Testis (tissue), 3 donors: ENCODE results near the gene TUBGCP3. TPM values are rescaled to one million over a fixed set of nuclear protein-coding genes. Genes with fewer than 3 reads are reported as not detected.

Source experiments
- DNase-seq: peaks from one replicate; pipeline ENCODE4 v3.0.0-alpha.2; 2019
- H3K27ac ChIP-seq, 2 donors: fragments of 200-600 bp; sonication (generic); one replicate each; pipeline ENCODE4 v1.5.1; 2019
- H3K27me3 ChIP-seq: fragments of 200-600 bp; sonication (generic); one replicate; pipeline ENCODE4 v1.5.1; 2019
- H3K36me3 ChIP-seq: fragments of 200-600 bp; sonication (generic); one replicate; pipeline ENCODE4 v1.5.1; 2017; ENCODE audit warnings: low read depth; ENCODE audit errors: missing control alignments
- H3K4me1 ChIP-seq: fragments of 200-600 bp; sonication (generic); one replicate; pipeline ENCODE4 v1.5.1; 2019
- H3K4me3 ChIP-seq, 2 donors: fragments of 200-600 bp; sonication (generic); one replicate each; pipeline ENCODE4 v1.5.1; 2017 to 2019
- H3K9me3 ChIP-seq: fragments of 200-600 bp; sonication (generic); one replicate; pipeline ENCODE4 v1.5.1; 2017
- CTCF ChIP-seq, 3 experiments: fragments of 450-650 bp in 2 of 3; fragments of 200-600 bp in 1 of 3; sonication (generic) in 1 of 3; IDR thresholded peaks; one replicate each; pipeline ENCODE4 v1.5.1; 2016 to 2019; ENCODE audit warnings: antibody characterized with exemption in 3 of 3, mild to moderate bottlenecking in 2 of 3, moderate library complexity in 1 of 3
- POLR2A ChIP-seq: fragments of 450-650 bp; IDR thresholded peaks from one replicate; pipeline ENCODE4 v1.6.1; 2017; ENCODE audit warnings: antibody characterized with exemption, mild to moderate bottlenecking, moderate library complexity
- WGBS, 2 donors: methylation state at CpG; one replicate each; pipeline ENCODE4 v1.1.5; 2018; 5-methylcytosine and 5-hydroxymethylcytosine counted together
- intact Hi-C: fragments of 100-400 bp; cut with DNase I; formaldehyde crosslinking; loops from one replicate; pipeline ENCODE4 v1.15.1; 2023; ENCODE audit warnings: low total_unique reads
- polyA plus RNA-seq: library from polyadenylated mRNA; stranded (reverse); fragments of 350-450 nt; fragmentation: Illumina TruSeq; extraction: RNeasy Lipid Tissue Mini Kit (QIAGEN cat#74804); gene quantifications from one replicate; pipeline ENCODE4 v1.2.3, GENCODE V29; 2014; ENCODE audit warnings: low read depth, low replicate concordance; ENCODE audit not compliant: insufficient read depth
- total RNA-seq, 2 donors: library from RNA; depleted of rRNA; stranded (reverse); fragments of >200 nt; gene quantifications; one replicate each; pipeline ENCODE4 v1.2.3, GENCODE V29; 2016

Gene TUBGCP3
- total and polyA plus RNA-seq, 3 donors from 2014 or later, result 42.4 to 53.1 (median 53.1) TPM

GRCh38 chr13:112441779-112442310, 146.1 kb downstream of the TUBGCP3 start:
- H3K4me1 ChIP-seq, result no peaks in the 10 kb centered on the region
- no peaks in the 10 kb centered on the region for H3K27me3 ChIP-seq
- no peak overlapping the region for H3K4me3 ChIP-seq
- WGBS, 2 donors, result 75 to 87% methylated on average over 12 to 19 of the region's 19 CpGs
- no peaks in the 10 kb centered on the region for H3K9me3 ChIP-seq
- H3K27ac ChIP-seq, result no peak overlapping the region
- TF ChIP-seq POLR2A, result no peak
- TF ChIP-seq CTCF (IDR thresholded peaks at IDR 0.05), result no peak
- intact Hi-C loops, result no loop called here
- no peaks in the 10 kb centered on the region for H3K36me3 ChIP-seq
- no peak for DNase-seq

GRCh38 chr13:112441226-112441625, 146.7 kb downstream of the TUBGCP3 start:
- H3K9me3 ChIP-seq, result no peaks in the 10 kb centered on the region
- H3K27ac ChIP-seq, result no peak overlapping the region
- H3K36me3 ChIP-seq, result no peaks in the 10 kb centered on the region
- no peak overlapping the region for H3K4me3 ChIP-seq
- H3K4me1 ChIP-seq, result no peaks in the 10 kb centered on the region
- 87 to 92% methylated on average over 14 to 17 of the region's 17 CpGs for WGBS, 2 donors
- no peak for DNase-seq
- TF ChIP-seq CTCF (IDR thresholded peaks at IDR 0.05) (no peak), POLR2A (no peak)
- H3K27me3 ChIP-seq, result no peaks in the 10 kb centered on the region
- intact Hi-C loops, result no loop called here

- no peak for TF ChIP-seq POLR2A
- TF ChIP-seq CTCF (IDR thresholded peaks at IDR 0.05), result no peak
- Histone ChIP-seq H3K36me3 (no peaks in the 10 kb centered on the region), H3K27ac (no peak overlapping the region), H3K4me1 (no peaks in the 10 kb centered on the region), H3K9me3 (no peaks in the 10 kb centered on the region), H3K27me3 (no peaks in the 10 kb centered on the region), H3K4me3 (no peak overlapping the region)
- no peak for DNase-seq
- WGBS, 2 donors, result 83 to 88% methylated on average over 2 of the region's 2 CpGs
- intact Hi-C loops, result no loop called here
Observed at GRCh38 chr13:112438515-112438914, 149.4 kb downstream of the TUBGCP3 start.

GRCh38 chr13:112438094-112438493, 149.9 kb downstream of the TUBGCP3 start:
- intact Hi-C loops, result no loop called here
- Histone ChIP-seq H3K36me3 (no peaks in the 10 kb centered on the region), H3K27ac (no peak overlapping the region), H3K27me3 (no peaks in the 10 kb centered on the region), H3K4me1 (no peaks in the 10 kb centered on the region), H3K9me3 (no peaks in the 10 kb centered on the region), H3K4me3 (no peak overlapping the region)
- WGBS, 2 donors, result 76 to 87% methylated on average over 1 of the region's 1 CpG
- DNase-seq, result no peak
- TF ChIP-seq POLR2A (no peak), CTCF (IDR thresholded peaks at IDR 0.05) (no peak)

- TF ChIP-seq POLR2A (no peak), CTCF (IDR thresholded peaks at IDR 0.05) (no peak)
Observed at GRCh38 chr13:112435973-112436372, 152.0 kb downstream of the TUBGCP3 start.

More at GRCh38 chr13:112435973-112436372, 152.0 kb downstream of the TUBGCP3 start:
- no peak for DNase-seq
- H3K27ac ChIP-seq, result no peak overlapping the region
- no peaks in the 10 kb centered on the region for H3K36me3 ChIP-seq
- no peaks in the 10 kb centered on the region for H3K4me1 ChIP-seq
- intact Hi-C loops, result no loop called here
- H3K4me3 ChIP-seq, result no peak overlapping the region
- WGBS, 2 donors, result 91 to 92% methylated on average over 2 to 9 of the region's 9 CpGs
- no peaks in the 10 kb centered on the region for H3K27me3 ChIP-seq
- H3K9me3 ChIP-seq, result no peaks in the 10 kb centered on the region
